Keratinocyte (primary cell): ENCODE results near the gene RNH1. TPM values are rescaled to one million over a fixed set of nuclear protein-coding genes. Genes with fewer than 3 reads are reported as not detected.

Experiments used
- DNase-seq: peaks from one replicate; pipeline ENCODE4 v3.0.0-alpha.2; 2011; ENCODE audit warnings: low read depth, missing footprints, low spot score
- FAIRE-seq: peaks from 2 replicates; lab custom pipeline; 2011; peaks lifted over from hg19 to GRCh38; lab: Jason Lieb, UNC
- H2AFZ ChIP-seq: 2 replicates; pipeline ENCODE4 v1.6.0; 2012; ENCODE audit warnings: low read length, control low read depth, inconsistent platforms; ENCODE audit not compliant: control insufficient read depth
- H3K27ac ChIP-seq: 2 replicates; pipeline ENCODE4 v1.5.1; 2011; ENCODE audit warnings: low read length; ENCODE audit not compliant: control insufficient read depth, insufficient read depth
- H3K27me3 ChIP-seq: 3 replicates; pipeline ENCODE4 v1.6.0; 2011; ENCODE audit warnings: low read length; ENCODE audit not compliant: control insufficient read depth, insufficient read depth; ENCODE audit errors: extremely low read depth
- H3K36me3 ChIP-seq, 2 experiments: 2 replicates in 1 of 2; 3 replicates in 1 of 2; pipeline ENCODE4 v1.5.1; 2011; ENCODE audit warnings: low read length in 2 of 2, mild to moderate bottlenecking in 1 of 2; ENCODE audit not compliant: control insufficient read depth in 2 of 2, insufficient read depth in 2 of 2; ENCODE audit errors: extremely low read depth in 1 of 2
- H3K4me1 ChIP-seq: 3 replicates; pipeline ENCODE4 v1.5.1; 2011; ENCODE audit warnings: low read length; ENCODE audit not compliant: control insufficient read depth, insufficient read depth; ENCODE audit errors: extremely low read depth
- H3K4me2 ChIP-seq: 3 replicates; pipeline ENCODE4 v1.6.0; 2011; ENCODE audit warnings: low read depth, low read length; ENCODE audit not compliant: control insufficient read depth, insufficient read depth; ENCODE audit errors: extremely low read depth
- H3K4me3 ChIP-seq, 3 experiments: fragments of 200-600 bp in 1 of 3; sonication (generic) in 1 of 3; 2 replicates in 2 of 3; 3 replicates in 1 of 3; pipeline ENCODE4 v1.5.1; 2011 to 2016; ENCODE audit warnings: low read length in 3 of 3, mild to moderate bottlenecking in 3 of 3, control low read depth in 2 of 3, inconsistent platforms in 1 of 3, low read depth in 1 of 3, mixed read lengths in 1 of 3, mixed run types in 1 of 3, moderate library complexity in 1 of 3; ENCODE audit not compliant: control insufficient read depth in 2 of 3, insufficient read depth in 2 of 3; ENCODE audit errors: extremely low read depth in 1 of 3
- H3K79me2 ChIP-seq: 2 replicates; pipeline ENCODE4 v1.6.0; 2012; ENCODE audit warnings: low read length; ENCODE audit not compliant: control insufficient read depth, insufficient read depth
- H3K9ac ChIP-seq: 3 replicates; pipeline ENCODE4 v1.6.0; 2011; ENCODE audit warnings: low read length; ENCODE audit not compliant: control insufficient read depth, insufficient read depth; ENCODE audit errors: extremely low read depth
- H3K9me1 ChIP-seq: 3 replicates; pipeline ENCODE4 v1.6.0; 2011; ENCODE audit warnings: low read length; ENCODE audit not compliant: control insufficient read depth, insufficient read depth; ENCODE audit errors: extremely low read depth
- H3K9me3 ChIP-seq: 2 replicates; pipeline ENCODE4 v1.5.1; 2012; ENCODE audit warnings: low read depth, low read length; ENCODE audit not compliant: control insufficient read depth
- H4K20me1 ChIP-seq: 3 replicates; pipeline ENCODE4 v1.6.0; 2011; ENCODE audit warnings: low read length; ENCODE audit not compliant: control insufficient read depth, insufficient read depth; ENCODE audit errors: extremely low read depth
- EZH2 ChIP-seq: IDR thresholded peaks from one replicate; pipeline ENCODE4 v1.6.1; 2012; ENCODE audit warnings: inconsistent platforms, mild to moderate bottlenecking, low read length, moderate library complexity
- dilution Hi-C: fragments of 300-500 bp; cut with MboI; formaldehyde crosslinking; loops from one replicate; pipeline ENCODE4 v1.7.0; 2020; ENCODE audit warnings: low sequenced_read_pairs; ENCODE audit not compliant: extremely low pct_ligation_motif_present
- polyA plus RNA-seq, 5 experiments: library from polyadenylated mRNA; depleted of rRNA in 3 of 5; stranded (reverse) in 3 of 5; stranded (forward) in 1 of 5; unstranded in 1 of 5; fragments of >200 nt; gene quantifications; 1 replicate in 1 of 5; 2 replicates in 3 of 5; 3 replicates in 1 of 5; pipeline versions ENCODE4 v1.2.1 to v1.2.3, GENCODE V29; 2011 to 2012; ENCODE audit warnings: missing spikeins in 2 of 5, low read depth in 1 of 5, low replicate concordance in 1 of 5
- TF ChIP-seq, protein P1 (sequence below), 3 experiments: IDR thresholded peaks in 1 of 3; conservative IDR thresholded peaks in 1 of 3; optimal IDR thresholded peaks in 1 of 3; 2 replicates in 2 of 3; 3 replicates in 1 of 3; pipeline versions ENCODE3 to v1.5.1; 2011; ENCODE audit warnings: low read length in 3 of 3, mild to moderate bottlenecking in 3 of 3, moderate library complexity in 2 of 3, control low read depth in 1 of 3, inconsistent platforms in 1 of 3; ENCODE audit not compliant: insufficient read depth in 2 of 3; ENCODE audit errors: extremely low read depth in 1 of 3

The RNH1 gene
- polyA plus RNA-seq, 1 donor (not counting 4 experiments of a cell fraction or from before 2014, with no cell fraction given), result 92.0 TPM

- dilution Hi-C loops, result no loop called here
- no peaks in the 10 kb centered on the region for H3K9me1 ChIP-seq
- peak overlapping the region; percentile 76 for H2AFZ ChIP-seq
- TF ChIP-seq, protein P1, sequence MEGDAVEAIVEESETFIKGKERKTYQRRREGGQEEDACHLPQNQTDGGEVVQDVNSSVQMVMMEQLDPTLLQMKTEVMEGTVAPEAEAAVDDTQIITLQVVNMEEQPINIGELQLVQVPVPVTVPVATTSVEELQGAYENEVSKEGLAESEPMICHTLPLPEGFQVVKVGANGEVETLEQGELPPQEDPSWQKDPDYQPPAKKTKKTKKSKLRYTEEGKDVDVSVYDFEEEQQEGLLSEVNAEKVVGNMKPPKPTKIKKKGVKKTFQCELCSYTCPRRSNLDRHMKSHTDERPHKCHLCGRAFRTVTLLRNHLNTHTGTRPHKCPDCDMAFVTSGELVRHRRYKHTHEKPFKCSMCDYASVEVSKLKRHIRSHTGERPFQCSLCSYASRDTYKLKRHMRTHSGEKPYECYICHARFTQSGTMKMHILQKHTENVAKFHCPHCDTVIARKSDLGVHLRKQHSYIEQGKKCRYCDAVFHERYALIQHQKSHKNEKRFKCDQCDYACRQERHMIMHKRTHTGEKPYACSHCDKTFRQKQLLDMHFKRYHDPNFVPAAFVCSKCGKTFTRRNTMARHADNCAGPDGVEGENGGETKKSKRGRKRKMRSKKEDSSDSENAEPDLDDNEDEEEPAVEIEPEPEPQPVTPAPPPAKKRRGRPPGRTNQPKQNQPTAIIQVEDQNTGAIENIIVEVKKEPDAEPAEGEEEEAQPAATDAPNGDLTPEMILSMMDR (optimal IDR thresholded peaks at IDR 0.05 in 1 of 3, IDR thresholded peaks at IDR 0.05 in 1 of 3, conservative IDR thresholded peaks at IDR 0.05 in 1 of 3; ENCODE audit: extremely low read depth in 1 of 3, insufficient read depth in 2 of 3, low read length in 3 of 3), result no peak
- TF ChIP-seq EZH2, result no peak
- FAIRE-seq, result peak; percentile 90
- DNase-seq, result peak; percentile 87
- peak overlapping the region; percentile 97 for H3K27ac ChIP-seq
- peak overlapping the region; percentile 89 for H3K9ac ChIP-seq
- H3K9me3 ChIP-seq, result no peaks in the 10 kb centered on the region
- H3K4me2 ChIP-seq, result peak overlapping the region; percentile 94
- H3K27me3 ChIP-seq, result no peaks in the 10 kb centered on the region
- H4K20me1 ChIP-seq, result no peaks in the 10 kb centered on the region
- H3K4me1 ChIP-seq, result peaks cover 27% of the 10 kb centered on the region
- peaks cover 50% of the 10 kb centered on the region for H3K79me2 ChIP-seq
- peak overlapping the region; percentile 14 to 65 (median 48) for H3K4me3 ChIP-seq
- peaks cover 7 to 21% of the 10 kb centered on the region in 2 experiments for H3K36me3 ChIP-seq
Observed at GRCh38 chr11:460331-461199, 46.5 kb downstream of the RNH1 start.

GRCh38 chr11:459511-460220 is 47.4 kb downstream of the RNH1 start:
- dilution Hi-C loops, result no loop called here
- H3K9me3 ChIP-seq, result no peaks in the 10 kb centered on the region
- TF ChIP-seq, protein P1 (optimal IDR thresholded peaks at IDR 0.05 in 1 of 3, IDR thresholded peaks at IDR 0.05 in 1 of 3, conservative IDR thresholded peaks at IDR 0.05 in 1 of 3; ENCODE audit: extremely low read depth in 1 of 3, insufficient read depth in 2 of 3, low read length in 3 of 3), result no peak
- no peak for TF ChIP-seq EZH2
- H2AFZ ChIP-seq, result peak overlapping the region; percentile 76
- peaks cover 27% of the 10 kb centered on the region for H3K4me1 ChIP-seq
- H3K4me2 ChIP-seq, result peak overlapping the region; percentile 94
- no peaks in the 10 kb centered on the region for H4K20me1 ChIP-seq
- peak overlapping the region; percentile 97 for H3K27ac ChIP-seq
- peaks cover 9 to 21% of the 10 kb centered on the region in 2 experiments for H3K36me3 ChIP-seq
- peak overlapping the region; percentile 14 to 65 (median 48) for H3K4me3 ChIP-seq
- H3K79me2 ChIP-seq, result peaks cover 59% of the 10 kb centered on the region
- FAIRE-seq, result no peak
- peak overlapping the region; percentile 89 for H3K9ac ChIP-seq
- H3K27me3 ChIP-seq, result no peaks in the 10 kb centered on the region
- H3K9me1 ChIP-seq, result no peaks in the 10 kb centered on the region
- no peak for DNase-seq
